HG03565 (cell line): ENCODE results near the gene MTO1.
"Not testable (repeated sequence)": the region's sequence is repeated elsewhere in the genome, so short reads cannot be mapped to it uniquely, and the experiment has no call there.

Experiments
- ATAC-seq: cut with Tn5 transposase; IDR thresholded peaks from one replicate; pipeline ENCODE4 v1.9.1; 2021; ENCODE audit warnings: mild to moderate bottlenecking, moderate library complexity; ENCODE audit not compliant: unreplicated experiment

The MTO1 gene

GRCh38 chr6:73503027-73503772 lies 41.7 kb downstream of the MTO1 start:
- ATAC-seq, result no peak

DNA sequence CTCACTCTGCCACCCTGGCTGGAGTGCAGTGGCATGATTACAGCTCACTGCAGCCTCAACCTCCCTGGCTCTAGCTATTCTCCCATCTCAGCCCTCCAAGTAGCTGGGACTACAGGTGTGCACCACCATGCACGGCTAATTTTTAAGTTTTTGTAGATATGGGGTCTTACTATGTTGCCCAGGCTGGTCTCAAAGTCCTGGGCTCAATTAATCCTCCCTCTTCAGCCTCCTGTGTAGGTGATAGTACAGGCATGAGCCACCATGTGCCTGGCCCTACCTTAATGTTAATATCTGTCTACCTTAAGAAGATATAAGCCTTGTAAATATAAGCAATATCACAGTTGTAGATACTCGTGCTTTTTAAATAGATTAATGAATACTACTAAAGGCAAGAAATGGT lies 42.6 kb downstream of the MTO1 start:
- ATAC-seq, result no peak

DNA sequence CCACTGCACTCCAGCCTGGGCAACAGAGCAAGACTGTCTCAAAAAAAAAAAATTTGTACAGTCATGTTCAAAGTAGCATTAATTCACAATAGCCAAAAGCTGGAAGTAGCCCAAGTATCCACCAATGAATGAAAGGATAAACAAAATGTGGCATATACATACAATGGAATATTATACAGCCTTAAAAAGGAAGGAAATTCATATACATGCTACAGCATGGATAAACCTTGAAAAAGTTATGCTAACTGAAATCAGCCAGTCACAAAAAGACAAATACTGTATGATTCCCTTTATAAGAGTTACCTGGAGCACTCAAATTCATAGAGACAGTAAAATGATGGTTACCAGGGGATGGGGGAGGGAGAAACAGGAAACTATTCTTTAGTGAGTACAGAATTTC lies 43.6 kb downstream of the MTO1 start:
- ATAC-seq, result no peak

DNA sequence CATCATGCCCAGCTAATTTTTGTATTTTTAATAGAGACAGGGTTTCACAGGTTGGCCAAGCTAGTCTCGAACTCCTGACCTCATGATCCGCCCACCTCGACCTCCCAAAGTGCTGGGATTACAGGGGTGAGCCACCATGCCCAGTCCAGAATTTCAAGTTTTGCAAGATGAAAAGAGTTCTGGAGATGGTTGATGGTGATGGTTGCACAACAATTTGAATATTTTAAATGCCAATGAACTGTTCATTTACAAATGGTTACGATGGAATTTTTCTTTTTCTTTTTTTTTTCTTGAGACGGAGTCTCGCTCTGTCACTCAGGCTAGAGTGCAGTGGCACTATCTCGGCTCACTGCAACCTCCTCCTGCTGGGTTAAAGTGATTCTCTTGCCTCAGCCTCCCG lies 44.2 kb downstream of the MTO1 start:
- not testable (repeated sequence) for ATAC-seq

- no peak for ATAC-seq
Observed at GRCh38 chr6:73506246-73506645, 44.7 kb downstream of the MTO1 start.

GRCh38 chr6:73508776-73509175 lies 47.2 kb downstream of the MTO1 start:
- no peak for ATAC-seq

DNA sequence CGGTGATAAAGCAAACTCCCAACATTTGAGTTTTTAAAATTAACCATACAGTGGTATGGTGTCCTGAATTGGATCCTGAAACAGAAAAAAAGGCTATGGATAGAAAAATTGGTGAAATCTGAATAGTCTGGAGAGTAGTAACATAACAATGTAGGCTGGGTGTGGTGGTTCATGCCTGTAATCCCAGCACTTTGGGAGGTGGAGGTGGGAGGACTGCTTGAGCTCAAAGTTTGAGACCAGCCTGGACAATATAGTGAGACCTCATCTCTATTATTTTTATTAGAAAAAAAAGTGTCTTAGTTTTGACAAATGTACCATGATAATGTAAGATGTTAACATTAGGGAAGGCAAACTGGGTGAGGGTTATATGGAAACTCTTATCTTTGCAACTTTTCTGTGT lies 48.3 kb downstream of the MTO1 start:
- ATAC-seq, result no peak

DNA sequence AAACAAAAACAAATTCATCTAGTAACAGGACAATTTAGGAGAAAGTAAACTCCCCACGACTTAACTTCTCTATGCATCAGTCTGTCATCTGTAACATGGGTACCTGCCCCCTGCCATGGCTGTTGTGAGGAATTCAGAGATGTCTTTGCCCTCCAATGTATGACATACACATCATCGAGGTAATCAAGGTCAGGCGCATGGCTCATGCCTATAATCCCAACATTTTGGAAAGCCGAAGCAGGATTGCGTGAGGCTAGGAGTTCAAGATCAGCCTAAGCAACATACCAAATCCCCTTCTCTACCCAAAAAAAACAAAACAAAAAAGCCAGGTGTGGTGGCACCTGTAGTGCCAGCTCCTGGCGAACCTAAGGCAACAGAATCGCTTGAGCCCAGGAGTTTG lies 50.3 kb downstream of the MTO1 start:
- no peak for ATAC-seq

GRCh38 chr6:73513496-73513854 lies 51.9 kb downstream of the MTO1 start:
- no peak for ATAC-seq

DNA sequence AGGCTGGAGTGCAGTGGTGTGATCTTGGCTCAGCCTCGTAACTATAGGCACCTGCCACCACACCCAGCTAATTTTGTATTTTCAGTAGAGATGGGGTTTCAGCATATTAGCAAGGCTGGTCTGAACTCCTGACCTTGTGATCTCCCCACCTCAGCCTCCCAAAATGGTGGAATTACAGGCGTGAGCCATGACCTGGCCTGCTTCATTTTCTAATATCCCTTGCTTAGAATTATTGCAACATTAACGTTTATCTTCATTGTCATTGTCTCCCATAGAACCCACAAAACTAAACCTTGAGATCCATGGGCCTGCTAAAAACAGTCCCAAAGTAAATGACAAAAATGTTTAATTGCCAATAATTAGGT lies 53.2 kb downstream of the MTO1 start:
- ATAC-seq, result no peak

DNA sequence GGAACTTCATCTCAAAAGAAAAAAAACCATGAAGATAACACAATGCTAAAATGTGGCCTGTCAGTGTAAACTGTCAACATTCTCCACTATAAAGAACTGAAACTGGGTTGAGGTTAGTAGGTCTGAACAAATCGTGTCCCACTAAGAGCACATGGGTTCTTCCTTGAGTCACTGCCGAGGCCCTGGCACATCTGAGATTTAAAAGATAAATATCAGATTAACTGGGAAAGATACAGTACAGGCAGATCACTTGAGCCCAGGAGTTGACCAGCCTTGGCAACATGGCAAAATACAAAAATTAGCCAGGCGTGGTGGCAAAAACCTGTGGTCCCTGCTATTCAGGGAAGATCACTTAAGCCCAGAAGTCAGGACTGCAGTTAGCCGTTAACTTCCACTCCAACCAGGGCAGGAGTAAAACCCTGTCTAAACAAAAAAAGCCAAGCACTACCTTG lies 53.7 kb downstream of the MTO1 start:
- ATAC-seq, result peak; percentile 41

DNA sequence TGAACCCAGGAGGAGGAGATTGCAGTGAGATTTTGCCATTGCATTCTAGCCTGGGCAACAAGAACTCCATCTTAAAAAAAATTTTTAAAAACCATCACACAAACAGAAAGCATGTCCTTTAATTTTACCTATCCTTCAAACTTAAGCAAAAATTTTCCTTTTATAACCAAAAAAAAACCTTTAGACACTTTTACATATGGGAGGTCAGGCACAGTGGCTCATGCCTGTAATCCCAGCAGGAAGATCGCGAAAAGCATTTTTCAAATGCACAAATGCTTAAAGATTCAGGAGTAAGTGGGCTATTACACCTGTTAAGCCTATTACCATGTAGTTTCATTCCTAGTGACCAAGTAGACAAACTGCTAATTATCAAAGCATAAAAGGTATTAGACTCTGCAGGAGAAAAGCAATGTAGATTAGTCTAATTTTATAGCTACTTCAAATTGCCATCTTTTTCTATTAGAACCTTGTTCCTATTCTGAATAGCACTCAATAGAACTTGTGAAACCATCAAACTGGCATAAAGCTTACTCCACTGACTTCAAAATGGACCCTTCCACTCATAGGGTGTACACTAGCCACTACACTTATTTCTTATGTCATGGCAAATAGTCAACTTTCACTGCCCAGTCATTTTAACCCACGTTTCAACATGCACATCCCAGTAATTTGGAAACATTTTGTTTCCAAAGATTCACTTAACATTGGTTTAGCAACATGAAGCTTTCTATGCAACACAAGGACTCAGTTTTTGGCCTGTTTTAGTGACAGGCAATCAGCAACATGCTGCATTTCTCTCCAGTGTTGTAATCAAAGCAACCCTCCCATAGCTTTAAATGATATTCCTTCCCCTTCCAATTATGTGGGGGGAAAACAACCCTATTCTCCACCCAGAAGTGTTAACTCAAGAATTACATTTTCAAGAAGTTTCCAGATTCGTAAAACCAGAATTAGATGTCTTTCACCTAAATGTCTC lies 55.3 kb downstream of the MTO1 start:
- no peak for ATAC-seq

DNA sequence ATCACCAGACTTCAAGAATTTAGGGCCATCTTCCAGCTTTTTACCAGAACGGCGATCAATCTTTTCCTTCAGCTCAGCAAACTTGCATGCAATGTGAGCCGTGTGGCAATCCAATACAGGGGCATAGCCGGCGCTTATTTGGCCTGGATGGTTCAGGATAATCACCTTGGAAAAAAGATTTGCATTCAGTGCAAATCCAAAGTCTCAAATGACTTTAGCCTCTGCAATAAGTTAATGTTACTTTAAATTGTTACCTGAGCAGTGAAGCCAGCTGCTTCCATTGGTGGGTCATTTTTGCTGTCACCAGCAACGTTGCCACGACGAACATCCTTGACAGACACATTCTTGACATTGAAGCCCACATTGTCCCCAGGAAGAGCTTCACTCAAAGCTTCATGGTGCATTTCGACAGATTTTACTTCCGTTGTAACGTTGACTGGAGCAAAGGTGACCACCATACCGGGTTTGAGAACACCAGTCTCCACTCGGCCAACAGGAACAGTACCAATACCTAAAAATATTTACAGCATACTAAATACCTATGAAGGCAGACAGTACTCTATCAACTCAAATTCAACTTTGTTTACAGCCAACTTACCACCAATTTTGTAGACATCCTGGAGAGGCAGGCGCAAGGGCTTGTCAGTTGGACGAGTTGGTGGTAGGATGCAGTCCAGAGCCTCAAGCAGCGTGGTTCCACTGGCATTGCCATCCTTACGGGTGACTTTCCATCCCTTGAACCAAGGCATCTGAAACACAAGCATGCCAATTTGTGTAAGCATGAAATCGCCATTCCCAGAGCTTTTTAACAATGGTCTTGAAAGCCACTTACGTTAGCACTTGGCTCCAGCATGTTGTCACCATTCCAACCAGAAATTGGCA lies 56.8 kb downstream of the MTO1 start:
- not testable (repeated sequence) for ATAC-seq

GRCh38 chr6:73518982-73519881 lies 57.7 kb downstream of the MTO1 start:
- not testable (repeated sequence) for ATAC-seq

- ATAC-seq, result no peak
Observed at GRCh38 chr6:73519926-73520687, 58.6 kb downstream of the MTO1 start.

- ATAC-seq, result peak; percentile 44
Observed at GRCh38 chr6:73520688-73521350, 59.3 kb downstream of the MTO1 start, which contains the start of gene EEF1A1. Gene EEF1A1 (minus strand): TSS chr6:73521032. CDS start chr6:73520026, 1,006 bp downstream.

DNA sequence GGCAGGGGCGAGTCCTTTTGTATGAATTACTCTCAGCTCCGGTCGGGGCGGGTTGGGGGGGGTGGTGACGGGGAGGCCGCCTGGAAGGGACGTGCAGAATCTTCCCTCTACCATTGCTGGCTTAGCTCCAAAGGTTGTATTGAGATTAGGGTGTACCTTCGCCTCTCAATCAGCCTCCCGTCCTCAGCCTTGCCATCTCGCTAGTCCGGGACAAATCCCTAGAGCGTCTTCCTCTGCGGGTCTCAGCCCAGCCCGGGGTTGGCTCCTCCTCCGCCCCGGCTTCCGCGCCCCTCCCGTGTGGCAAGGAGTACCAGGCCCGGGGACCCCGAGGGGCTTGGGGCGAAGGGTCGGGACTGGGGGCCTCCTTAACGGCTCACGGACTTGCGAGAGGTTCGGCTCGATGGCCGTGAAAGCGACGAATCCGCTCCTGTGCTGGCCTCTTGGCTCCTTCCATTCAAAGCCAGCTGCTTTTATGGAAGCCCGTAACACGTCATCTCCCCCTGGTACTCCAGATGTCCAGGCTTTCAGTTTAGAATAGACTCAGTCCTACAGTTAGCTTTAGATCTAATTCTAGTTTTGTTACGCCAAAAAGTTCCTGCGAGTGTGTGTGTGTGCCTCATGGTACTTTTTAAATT lies 59.9 kb downstream of the MTO1 start:
- peak; percentile 19 for ATAC-seq
